Fibroblast of gingiva (primary cell): Measurements from ENCODE around the gene OPRL1.

Experiments
- DNase-seq: peaks from one replicate; pipeline ENCODE4 v3.0.0-alpha.2; 2011; ENCODE audit warnings: low read depth

OPRL1 gene

GRCh38 chr20:64144144-64144912 is 64.4 kb downstream of the OPRL1 start:
- DNase-seq = no peak

GRCh38 chr20:64145458-64146300 is 65.8 kb downstream of the OPRL1 start:
- DNase-seq = no peak

- no peak for DNase-seq
Measured at GRCh38 chr20:64146301-64146935, 66.5 kb downstream of the OPRL1 start.

GRCh38 chr20:64146936-64147477 is 67.1 kb downstream of the OPRL1 start:
- DNase-seq = no peak

- no peak for DNase-seq
Measured at GRCh38 chr20:64148581-64148980, 68.7 kb downstream of the OPRL1 start.

- no peak for DNase-seq
Measured at GRCh38 chr20:64149141-64149540, 69.3 kb downstream of the OPRL1 start.

GRCh38 chr20:64149809-64150560 is 70.1 kb downstream of the OPRL1 start:
- DNase-seq = no peak
